ENCODE measurements around the gene ARHGAP26. TPM values are rescaled to one million over a fixed set of nuclear protein-coding genes. Genes with fewer than 3 reads are reported as not detected.

ARHGAP26 gene
- total and polyA plus RNA-seq, 2 of the 4 experiments (the other 2 are of a cell fraction), result 0.54 to 0.56 TPM

- intact Hi-C loops (cut with micrococcal nuclease) (no loop called here), in situ Hi-C loops (cut with MboI; ENCODE audit: low sequenced_read_pairs) (no loop called here), dilution Hi-C loops (cut with HindIII; ENCODE audit: low sequenced_read_pairs, unreplicated experiment) (no loop called here)
- ChIA-PET CTCF (no interaction called here), POLR2A (ENCODE audit: unreplicated experiment) (no interaction called here)
- TF ChIP-seq CEBPB (IDR thresholded peaks at IDR 0.05; ENCODE audit: low read depth, low read length) (no peak), SMC3 (IDR thresholded peaks at IDR 0.05; ENCODE audit: low read depth, low read length) (no peak), ELK1 (IDR thresholded peaks at IDR 0.05; ENCODE audit: borderline replicate concordance, low read depth, low read length) (no peak)
- no peak overlapping the region for H3K4me2 ChIP-seq (ENCODE audit: low read depth, low read length)
- no CpG with 5 or more reads among the region's 2 CpGs for WGBS, 2 experiments (ENCODE audit: extremely low coverage in 2 of 2, insufficient read length in 1 of 2)
- DNase-seq (no peak), ATAC-seq (ENCODE audit: low read depth) (no peak)
- H4K5ac ChIP-seq (ENCODE audit: low read depth, low read length), result no peak overlapping the region
- no peak overlapping the region for H3K56ac ChIP-seq (ENCODE audit: extremely low read depth, insufficient read depth, low read length)
- H3K18ac ChIP-seq (ENCODE audit: low read depth, low read length), result peak overlapping the region; percentile 51; the same call in 1 of the 2 replicates
- no peak overlapping the region for H3K4me3 ChIP-seq (ENCODE audit: insufficient read depth, low read depth, low read length)
- no peak overlapping the region for H4K91ac ChIP-seq (ENCODE audit: insufficient read depth, low read depth, low read length)
- H2BK5ac ChIP-seq (ENCODE audit: low read depth, low read length, poor library complexity, severe bottlenecking), result no peak overlapping the region
- H4K20me1 ChIP-seq (ENCODE audit: insufficient read depth, low read length), result no peaks in the 10 kb centered on the region
- no peak overlapping the region for H2AK5ac ChIP-seq (ENCODE audit: low read depth, low read length)
- H2BK120ac ChIP-seq (ENCODE audit: low read depth, low read length), result no peak overlapping the region
- H2BK15ac ChIP-seq (ENCODE audit: low read depth, low read length), result no peak overlapping the region
- H3K36me3 ChIP-seq (ENCODE audit: control insufficient read depth, insufficient read depth, low read length), result no peaks in the 10 kb centered on the region
- H3K4ac ChIP-seq (ENCODE audit: low read depth, low read length), result no peak overlapping the region
- H2AK9ac ChIP-seq (replicated peaks; ENCODE audit: low read depth, low read length, poor library complexity), result no peak overlapping the region
- peaks cover 23% of the 10 kb centered on the region for H3K27me3 ChIP-seq (ENCODE audit: control insufficient read depth, insufficient read depth, low read length)
- BruUV-seq (replicated peaks), result no TSS peak
- H3K23ac ChIP-seq (ENCODE audit: low read depth, low read length), result no peak overlapping the region
- H3K4me1 ChIP-seq (ENCODE audit: control insufficient read depth, insufficient read depth, low read length), result peaks cover 6% of the 10 kb centered on the region; the same call in 1 of the 2 replicates
- H3K14ac ChIP-seq (replicated peaks; ENCODE audit: low read depth, low read length), result no peak overlapping the region
- no peak overlapping the region for H3K27ac ChIP-seq (ENCODE audit: insufficient read depth, low read length)
- no peak overlapping the region for H2BK20ac ChIP-seq (ENCODE audit: low read depth, low read length)
- no peaks in the 10 kb centered on the region for H3K79me1 ChIP-seq (ENCODE audit: low read depth in 1 of 2, low read length in 2 of 2)
- no peaks in the 10 kb centered on the region for H3K9me3 ChIP-seq (ENCODE audit: control insufficient read depth, insufficient read depth, low read length)
- H2AFZ ChIP-seq (replicated peaks; ENCODE audit: low read length, poor library complexity), result no peak overlapping the region
- H3K9me1 ChIP-seq (ENCODE audit: insufficient read depth, low read length), result no peaks in the 10 kb centered on the region
- H4K8ac ChIP-seq (ENCODE audit: low read depth in 2 of 2, low read length in 2 of 2), result no peak overlapping the region
- no peak overlapping the region for H3K9ac ChIP-seq (ENCODE audit: low read depth, low read length)
Measured at GRCh38 chr5:142840575-142840974, 70.4 kb downstream of the ARHGAP26 start.
